ENCODE results near the gene SLC18A3.

The SLC18A3 gene

DNA sequence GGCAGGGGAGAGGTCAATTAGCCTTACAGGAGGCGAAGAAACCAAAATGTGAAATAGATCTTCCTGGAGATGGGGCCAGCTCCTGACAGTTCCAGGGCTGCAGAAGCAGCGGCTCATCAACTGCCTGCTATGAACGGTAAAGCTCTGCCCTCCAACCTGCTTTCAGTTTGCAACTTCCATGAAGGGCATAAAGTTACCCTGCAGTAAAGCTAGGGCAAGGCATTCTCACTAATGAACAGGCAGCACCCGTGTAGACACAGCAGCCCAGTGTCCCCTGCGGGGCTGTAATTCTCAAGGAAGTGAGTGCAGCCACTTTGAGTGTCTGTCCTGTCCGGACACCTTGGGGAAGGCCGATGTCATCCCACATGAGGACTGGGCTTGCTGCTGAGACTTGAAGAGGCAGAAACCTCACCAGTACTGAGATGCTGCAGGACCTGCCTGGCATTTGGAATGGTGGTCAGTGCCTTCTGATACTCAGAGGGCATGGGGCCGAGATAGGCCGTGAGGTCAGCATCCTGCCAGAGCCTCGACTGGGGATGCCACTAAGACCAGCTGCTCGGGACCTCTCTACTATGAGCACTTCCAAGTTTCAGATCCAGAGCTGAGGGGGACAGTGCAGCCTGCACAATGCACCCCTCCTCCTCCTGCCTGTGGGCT lies 43.3 kb downstream of the SLC18A3 start:
- DNase-seq: no peak

- DNase-seq: no peak
These were observed 44.1 kb downstream of the SLC18A3 start for GRCh38 chr10:49654036-49654693.

GRCh38 chr10:49655099-49655498 lies 45.0 kb downstream of the SLC18A3 start:
- no peak for DNase-seq

GRCh38 chr10:49656845-49657493 lies 46.9 kb downstream of the SLC18A3 start:
- DNase-seq: no peak

DNA sequence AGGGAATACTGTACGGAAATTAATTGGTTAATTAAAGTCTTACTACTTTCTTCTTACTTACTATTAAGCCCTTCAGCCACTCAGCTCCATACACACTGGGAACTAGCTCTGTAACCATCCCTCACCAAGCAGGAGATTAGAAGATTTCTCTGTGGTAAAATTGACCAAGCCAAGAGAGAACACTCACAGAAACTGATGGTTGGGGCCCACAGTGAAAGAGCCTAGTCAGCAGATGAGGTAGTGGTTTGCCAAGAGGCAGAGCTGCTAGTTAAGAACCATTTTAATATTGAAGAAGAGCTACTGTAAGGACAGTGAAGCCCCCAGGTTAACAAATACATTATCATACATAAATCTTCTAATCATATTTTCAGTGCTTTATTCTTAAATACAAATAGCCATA lies 47.5 kb downstream of the SLC18A3 start:
- no peak for DNase-seq

DNA sequence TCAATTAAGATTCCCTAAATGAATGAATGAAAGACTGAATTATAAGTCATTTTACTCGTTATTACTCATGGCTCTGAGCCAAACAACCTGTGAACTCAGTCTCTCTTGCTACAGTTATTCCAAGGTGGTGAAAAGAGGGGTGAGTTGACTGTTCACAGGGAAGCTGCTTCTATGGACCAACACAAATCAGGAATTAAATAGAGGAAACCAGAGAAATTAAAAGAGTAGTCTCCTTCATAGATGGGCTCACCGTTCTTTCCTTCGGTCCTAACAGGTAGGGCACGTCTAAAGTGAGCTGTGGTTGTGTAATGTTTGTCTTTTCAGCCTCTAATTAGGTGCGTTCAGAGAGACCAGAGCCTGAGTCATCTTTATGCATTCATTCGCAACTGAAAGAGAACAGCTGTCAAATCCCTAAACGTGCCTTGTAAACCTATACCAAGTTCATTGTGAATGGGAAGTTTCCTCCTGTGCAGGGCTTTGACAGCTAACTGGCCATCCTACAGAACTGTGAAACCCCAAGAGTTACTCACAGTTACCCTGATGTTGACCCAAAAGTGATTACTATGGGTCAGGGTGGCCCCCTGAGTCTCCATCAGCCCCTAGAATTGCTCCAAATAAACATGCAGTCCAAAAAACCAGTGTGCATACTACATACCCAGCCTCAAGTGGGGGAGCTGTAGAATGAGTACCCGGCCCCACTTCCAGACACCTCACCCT lies 51.2 kb downstream of the SLC18A3 start:
- DNase-seq: no peak

All from activated CD4-positive, CD25-positive, alpha-beta regulatory T cell treated with anti-CD3 and anti-CD28 coated beads, Interleukin-2, amount 50 U/mL, for 72 hours (primary cell).